Right lobe of liver (tissue), 6 donors: ENCODE results near the gene HTRA3. TPM values are rescaled to one million over a fixed set of nuclear protein-coding genes. Genes with fewer than 3 reads are reported as not detected.

Source experiments
- ATAC-seq, 4 donors: fragments of 200-7000 bp; cut with Tn5 transposase; one replicate each; pipeline ENCODE4 v1.9.1; 2020; ENCODE audit warnings: mild to moderate bottlenecking in 4 of 4, moderate library complexity in 4 of 4
- DNase-seq, 3 donors: peaks; one replicate each; pipeline ENCODE4 v3.0.0-alpha.2; 2020
- H3K27ac ChIP-seq, 3 donors: fragments of 200-600 bp; one replicate each; pipeline ENCODE4 v1.8.0; 2022
- H3K27me3 ChIP-seq, 2 donors: fragments of 200-600 bp; one replicate each; pipeline ENCODE4 v1.8.0; 2022
- H3K36me3 ChIP-seq, 4 donors: fragments of 200-600 bp; sonication (generic) in 1 of 4; one replicate each; pipeline versions ENCODE4 v1.5.1 to v1.8.0; 2017 to 2022; ENCODE audit warnings: control low read depth in 1 of 4
- H3K4me1 ChIP-seq, 4 donors: fragments of 200-600 bp; sonication (generic) in 1 of 4; one replicate each; pipeline versions ENCODE4 v1.5.1 to v1.8.0; 2017 to 2022; ENCODE audit warnings: control low read depth in 1 of 4
- H3K4me3 ChIP-seq, 3 donors: fragments of 200-600 bp; one replicate each; pipeline ENCODE4 v1.8.0; 2022
- H3K9me3 ChIP-seq, 4 donors: fragments of 200-600 bp; sonication (generic) in 1 of 4; one replicate each; pipeline versions ENCODE4 v1.5.1 to v1.8.0; 2017 to 2022; ENCODE audit warnings: control low read depth in 1 of 4
- CTCF ChIP-seq, 4 donors: fragments of 200-600 bp in 3 of 4; fragments of 450-650 bp in 1 of 4; IDR thresholded peaks; one replicate each; pipeline versions ENCODE4 v1.5.1 to v1.8.0; 2016 to 2022; ENCODE audit warnings: antibody characterized with exemption in 4 of 4, mild to moderate bottlenecking in 2 of 4
- POLR2A ChIP-seq: fragments of 450-650 bp; IDR thresholded peaks from one replicate; pipeline ENCODE4 v1.6.1; 2017; ENCODE audit warnings: antibody characterized with exemption, mild to moderate bottlenecking
- WGBS: methylation state at CpG from one replicate; pipeline ENCODE4 v1.1.6; 2018; ENCODE audit warnings: low coverage, low lambda C conversion rate; ENCODE audit not compliant: insufficient coverage; ENCODE audit errors: missing lambda C conversion rate; 5-methylcytosine and 5-hydroxymethylcytosine counted together
- intact Hi-C, 2 donors: fragments of 100-400 bp; cut with DNase I; formaldehyde crosslinking; loops; one replicate each; pipeline versions ENCODE4 v1.11.2 to v1.14.1; 2022
- total RNA-seq, 6 experiments: library from RNA; depleted of rRNA in 2 of 6; stranded (reverse); fragments of >200 nt in 2 of 6; fragmentation: NEBNext Ultra II Directional in 3 of 6; extraction: Animal tissue kit (Norgen Biotek cat#: 25700) in 3 of 6; gene quantifications; one replicate each; pipeline versions ENCODE4 v1.1.0 to v1.2.4, GENCODE V29; 2016 to 2023
- donor health status: DM: no; HTN: yes; CAD: no.
- donor health status: DM: no; HTN: no; CAD: no.
- donor health status: DM: no; HTN: no; CAD: no.
- donor health status: DM: no; HTN: yes; CAD: no.
- donor health status: DM: no; HTN: yes; CAD: no.

The HTRA3 gene
- total RNA-seq, 6 experiments from 2014 or later: 0.32 to 1.6 (median 1.0) TPM

GRCh38 chr4:8285143-8285975, 15.8 kb downstream of the HTRA3 start:
- Histone ChIP-seq H3K27me3 (no peaks in the 10 kb centered on the region), H3K36me3 (no peaks in the 10 kb centered on the region), H3K9me3 (no peaks in the 10 kb centered on the region), H3K4me3 (no peak overlapping the region), H3K4me1 (no peaks in the 10 kb centered on the region), H3K27ac (no peak overlapping the region)
- intact Hi-C loops: no loop called here
- TF ChIP-seq CTCF (IDR thresholded peaks at IDR 0.05) (no peak), POLR2A (no peak)
- WGBS: 51% methylated on average over 10 of the region's 16 CpGs
- no peak for DNase-seq
- no peak for ATAC-seq

- Histone ChIP-seq H3K9me3 (no peaks in the 10 kb centered on the region), H3K4me1 (no peaks in the 10 kb centered on the region), H3K27me3 (no peaks in the 10 kb centered on the region), H3K4me3 (no peak overlapping the region), H3K36me3 (no peaks in the 10 kb centered on the region), H3K27ac (no peak overlapping the region)
- WGBS: 53% methylated on average over 5 of the region's 23 CpGs
- TF ChIP-seq POLR2A (no peak), CTCF (IDR thresholded peaks at IDR 0.05) (no peak)
- intact Hi-C loops: no loop called here
- DNase-seq: no peak
- no peak for ATAC-seq
These were observed 16.6 kb downstream of the HTRA3 start for GRCh38 chr4:8285976-8286718.

- DNase-seq: no peak
- no peak overlapping the region for H3K27ac ChIP-seq
- WGBS: no CpG with 5 or more reads among the region's 15 CpGs
- H3K4me3 ChIP-seq: no peak overlapping the region
- TF ChIP-seq POLR2A (no peak), CTCF (IDR thresholded peaks at IDR 0.05) (no peak)
- no peaks in the 10 kb centered on the region for H3K36me3 ChIP-seq
- intact Hi-C loops: no loop called here
- ATAC-seq: no peak
- H3K9me3 ChIP-seq: no peaks in the 10 kb centered on the region
- H3K4me1 ChIP-seq: no peaks in the 10 kb centered on the region
- no peaks in the 10 kb centered on the region for H3K27me3 ChIP-seq
These were observed 17.3 kb downstream of the HTRA3 start for GRCh38 chr4:8286719-8287342.

- WGBS: 59% methylated on average over 11 of the region's 18 CpGs
- no peak for ATAC-seq
- no peaks in the 10 kb centered on the region for H3K27me3 ChIP-seq
- no peaks in the 10 kb centered on the region for H3K4me1 ChIP-seq
- no peak overlapping the region for H3K27ac ChIP-seq
- no peak for TF ChIP-seq CTCF (IDR thresholded peaks at IDR 0.05)
- TF ChIP-seq POLR2A: no peak
- DNase-seq: peak in 2 of 3 donors; percentile 14 to 25
- intact Hi-C loops: no loop called here
- H3K36me3 ChIP-seq: no peaks in the 10 kb centered on the region
- H3K4me3 ChIP-seq: no peak overlapping the region
- no peaks in the 10 kb centered on the region for H3K9me3 ChIP-seq
These were observed 18.1 kb downstream of the HTRA3 start for GRCh38 chr4:8287343-8288280.
